Activated CD4-positive, alpha-beta T cell treated with anti-CD3 and anti-CD28 coated beads, Interleukin-2, amount 50 U/mL, for 24 hours (primary cell): ENCODE results near the gene AKIP1.

ENCODE experiments used
- DNase-seq, 2 donors: peaks; one replicate each; pipeline ENCODE4 v3.0.0-alpha.2; 2020; ENCODE audit warnings: low read depth in 1 of 2, low spot score in 1 of 2

The AKIP1 gene

GRCh38 chr11:8956860-8957259, 45.9 kb downstream of the AKIP1 start:
- DNase-seq: no peak

GRCh38 chr11:8959546-8960166, 48.7 kb downstream of the AKIP1 start:
- no peak for DNase-seq

GRCh38 chr11:8961401-8961800, 50.4 kb downstream of the AKIP1 start:
- DNase-seq: no peak

DNA sequence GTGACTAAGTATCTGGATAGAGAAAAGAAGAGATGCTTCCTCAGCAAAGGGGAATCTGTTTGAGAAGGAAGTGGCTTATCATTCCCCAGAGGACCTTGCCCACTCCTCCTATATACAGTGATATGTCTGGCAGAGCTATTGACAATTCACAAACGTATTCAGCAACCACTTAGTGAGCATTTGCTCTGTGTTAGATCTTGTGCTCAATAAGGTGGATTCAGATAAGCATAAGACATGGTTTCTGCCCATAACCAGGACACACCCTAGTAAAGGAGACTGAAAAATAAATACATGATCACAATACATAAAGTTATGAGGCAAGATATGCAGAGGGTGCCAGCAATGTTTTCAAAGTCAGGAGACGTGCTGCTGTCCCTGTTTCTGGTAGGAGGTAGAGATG, 51.9 kb downstream of the AKIP1 start:
- no peak for DNase-seq

- peak; percentile 62 to 71 for DNase-seq
Measured at GRCh38 chr11:8963569-8964323, 52.8 kb downstream of the AKIP1 start.

DNA sequence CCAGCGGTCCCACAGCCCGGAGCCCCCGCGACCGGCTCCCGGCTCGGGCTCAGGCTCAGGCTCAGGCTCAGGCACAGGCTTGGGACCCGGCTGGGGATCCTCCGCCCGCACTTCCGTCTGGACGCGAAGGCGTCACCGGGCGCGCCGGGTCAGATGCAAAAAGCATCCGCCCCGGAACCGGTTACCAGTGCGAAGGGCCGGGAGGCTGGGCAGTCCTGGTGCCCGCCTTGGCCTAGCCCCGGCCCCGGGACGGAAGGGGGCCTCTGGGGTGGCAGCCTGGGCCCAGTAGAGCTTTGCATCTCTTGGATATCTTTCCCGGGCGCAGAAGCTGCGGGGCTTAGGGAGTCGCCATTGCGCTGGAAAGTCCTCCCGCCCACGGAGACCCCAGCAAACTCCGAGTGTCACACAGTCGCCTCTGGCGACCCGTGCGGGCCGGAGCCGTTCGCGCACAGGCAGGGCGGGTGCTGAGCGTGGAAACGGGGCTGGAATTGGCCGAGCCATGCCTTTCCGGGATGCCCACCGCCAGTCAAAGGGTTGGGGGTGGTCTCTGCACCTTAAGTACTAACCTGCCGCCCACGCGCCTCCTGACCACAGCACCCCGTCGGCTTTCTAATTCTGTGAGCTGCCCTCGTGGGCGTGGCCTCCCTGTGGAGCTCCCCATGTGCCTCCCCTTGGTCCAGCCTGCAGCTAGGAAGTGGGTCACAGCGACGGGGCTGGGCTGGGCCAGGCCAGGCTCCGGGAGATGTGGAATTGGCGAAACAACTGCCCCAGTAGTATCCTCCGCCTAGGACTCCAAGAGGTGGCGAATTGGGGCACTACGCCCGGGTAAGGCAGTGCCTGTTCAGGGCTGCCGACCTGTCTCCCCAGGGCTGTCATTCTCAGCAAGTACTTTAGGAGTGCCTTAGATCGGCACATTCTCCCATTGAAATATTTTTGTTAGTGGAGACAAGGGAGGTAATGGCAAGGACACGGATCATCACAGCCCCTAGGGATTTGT, 53.6 kb downstream of the AKIP1 start, which contains the start of gene TMEM9B:
Gene TMEM9B (minus strand): TSS at position 119 of the 997 bp plus-strand sequence. CDS start 129 bp downstream, outside the sequence.
- peak; percentile 62 to 80 for DNase-seq

DNA sequence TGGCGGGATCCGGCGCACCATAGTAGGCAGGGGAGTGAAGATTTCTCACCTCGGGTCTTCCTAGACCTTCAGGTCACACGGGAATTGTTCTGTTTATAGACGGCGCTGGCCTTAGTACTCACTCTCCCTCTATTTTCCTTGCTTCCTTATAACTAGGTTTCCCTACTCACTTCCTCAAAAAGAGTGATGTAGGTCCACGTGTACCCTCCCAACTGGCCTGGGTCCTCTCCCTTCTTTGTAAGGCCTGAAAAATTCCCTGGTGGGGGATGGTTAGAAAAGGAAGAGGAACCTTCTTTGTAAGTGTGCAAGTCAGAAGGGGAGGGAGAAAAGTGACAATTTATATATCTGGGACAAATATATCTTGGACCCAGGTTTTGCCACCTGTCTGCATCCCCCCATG, 56.2 kb downstream of the AKIP1 start:
- no peak for DNase-seq
